ENCODE data around the gene PKN1. TPM values are rescaled to one million over a fixed set of nuclear protein-coding genes. Genes with fewer than 3 reads are reported as not detected.

Gene PKN1
- total and polyA plus RNA-seq, 9 of the 15 experiments (the other 6 are each of a cell fraction or from before 2014, with no cell fraction given), result 0.30 to 228 (median 77.5) TPM

GRCh38 chr19:14482172-14482941 lies 49.3 kb downstream of the PKN1 start (continued):
- TF ChIP-seq, protein P1, sequence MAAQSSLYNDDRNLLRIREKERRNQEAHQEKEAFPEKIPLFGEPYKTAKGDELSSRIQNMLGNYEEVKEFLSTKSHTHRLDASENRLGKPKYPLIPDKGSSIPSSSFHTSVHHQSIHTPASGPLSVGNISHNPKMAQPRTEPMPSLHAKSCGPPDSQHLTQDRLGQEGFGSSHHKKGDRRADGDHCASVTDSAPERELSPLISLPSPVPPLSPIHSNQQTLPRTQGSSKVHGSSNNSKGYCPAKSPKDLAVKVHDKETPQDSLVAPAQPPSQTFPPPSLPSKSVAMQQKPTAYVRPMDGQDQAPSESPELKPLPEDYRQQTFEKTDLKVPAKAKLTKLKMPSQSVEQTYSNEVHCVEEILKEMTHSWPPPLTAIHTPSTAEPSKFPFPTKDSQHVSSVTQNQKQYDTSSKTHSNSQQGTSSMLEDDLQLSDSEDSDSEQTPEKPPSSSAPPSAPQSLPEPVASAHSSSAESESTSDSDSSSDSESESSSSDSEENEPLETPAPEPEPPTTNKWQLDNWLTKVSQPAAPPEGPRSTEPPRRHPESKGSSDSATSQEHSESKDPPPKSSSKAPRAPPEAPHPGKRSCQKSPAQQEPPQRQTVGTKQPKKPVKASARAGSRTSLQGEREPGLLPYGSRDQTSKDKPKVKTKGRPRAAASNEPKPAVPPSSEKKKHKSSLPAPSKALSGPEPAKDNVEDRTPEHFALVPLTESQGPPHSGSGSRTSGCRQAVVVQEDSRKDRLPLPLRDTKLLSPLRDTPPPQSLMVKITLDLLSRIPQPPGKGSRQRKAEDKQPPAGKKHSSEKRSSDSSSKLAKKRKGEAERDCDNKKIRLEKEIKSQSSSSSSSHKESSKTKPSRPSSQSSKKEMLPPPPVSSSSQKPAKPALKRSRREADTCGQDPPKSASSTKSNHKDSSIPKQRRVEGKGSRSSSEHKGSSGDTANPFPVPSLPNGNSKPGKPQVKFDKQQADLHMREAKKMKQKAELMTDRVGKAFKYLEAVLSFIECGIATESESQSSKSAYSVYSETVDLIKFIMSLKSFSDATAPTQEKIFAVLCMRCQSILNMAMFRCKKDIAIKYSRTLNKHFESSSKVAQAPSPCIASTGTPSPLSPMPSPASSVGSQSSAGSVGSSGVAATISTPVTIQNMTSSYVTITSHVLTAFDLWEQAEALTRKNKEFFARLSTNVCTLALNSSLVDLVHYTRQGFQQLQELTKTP (IDR thresholded peaks at IDR 0.05; ENCODE audit: low read depth in 1 of 2, partially characterized antibody in 2 of 2), result peak in 1 of 2 experiments; percentile 91
- no peak for TF ChIP-seq STAT5A (IDR thresholded peaks at IDR 0.05; ENCODE audit: borderline replicate concordance, low read length)
- TF ChIP-seq NCOR1 (IDR thresholded peaks at IDR 0.05), result no peak
- 0 out of 2 replicates have a peak, but pooled peaks have one; percentile 15 for TF ChIP-seq CTBP1 (IDR thresholded peaks at IDR 0.05; ENCODE audit: borderline replicate concordance)
- no peak for TF ChIP-seq RBM25 (IDR thresholded peaks at IDR 0.05; ENCODE audit: low read depth, low read length, severe bottlenecking)
- TF ChIP-seq TBP (optimal IDR thresholded peaks at IDR 0.05; ENCODE audit: low read depth, low read length), result no peak
- TF ChIP-seq, protein P2, sequence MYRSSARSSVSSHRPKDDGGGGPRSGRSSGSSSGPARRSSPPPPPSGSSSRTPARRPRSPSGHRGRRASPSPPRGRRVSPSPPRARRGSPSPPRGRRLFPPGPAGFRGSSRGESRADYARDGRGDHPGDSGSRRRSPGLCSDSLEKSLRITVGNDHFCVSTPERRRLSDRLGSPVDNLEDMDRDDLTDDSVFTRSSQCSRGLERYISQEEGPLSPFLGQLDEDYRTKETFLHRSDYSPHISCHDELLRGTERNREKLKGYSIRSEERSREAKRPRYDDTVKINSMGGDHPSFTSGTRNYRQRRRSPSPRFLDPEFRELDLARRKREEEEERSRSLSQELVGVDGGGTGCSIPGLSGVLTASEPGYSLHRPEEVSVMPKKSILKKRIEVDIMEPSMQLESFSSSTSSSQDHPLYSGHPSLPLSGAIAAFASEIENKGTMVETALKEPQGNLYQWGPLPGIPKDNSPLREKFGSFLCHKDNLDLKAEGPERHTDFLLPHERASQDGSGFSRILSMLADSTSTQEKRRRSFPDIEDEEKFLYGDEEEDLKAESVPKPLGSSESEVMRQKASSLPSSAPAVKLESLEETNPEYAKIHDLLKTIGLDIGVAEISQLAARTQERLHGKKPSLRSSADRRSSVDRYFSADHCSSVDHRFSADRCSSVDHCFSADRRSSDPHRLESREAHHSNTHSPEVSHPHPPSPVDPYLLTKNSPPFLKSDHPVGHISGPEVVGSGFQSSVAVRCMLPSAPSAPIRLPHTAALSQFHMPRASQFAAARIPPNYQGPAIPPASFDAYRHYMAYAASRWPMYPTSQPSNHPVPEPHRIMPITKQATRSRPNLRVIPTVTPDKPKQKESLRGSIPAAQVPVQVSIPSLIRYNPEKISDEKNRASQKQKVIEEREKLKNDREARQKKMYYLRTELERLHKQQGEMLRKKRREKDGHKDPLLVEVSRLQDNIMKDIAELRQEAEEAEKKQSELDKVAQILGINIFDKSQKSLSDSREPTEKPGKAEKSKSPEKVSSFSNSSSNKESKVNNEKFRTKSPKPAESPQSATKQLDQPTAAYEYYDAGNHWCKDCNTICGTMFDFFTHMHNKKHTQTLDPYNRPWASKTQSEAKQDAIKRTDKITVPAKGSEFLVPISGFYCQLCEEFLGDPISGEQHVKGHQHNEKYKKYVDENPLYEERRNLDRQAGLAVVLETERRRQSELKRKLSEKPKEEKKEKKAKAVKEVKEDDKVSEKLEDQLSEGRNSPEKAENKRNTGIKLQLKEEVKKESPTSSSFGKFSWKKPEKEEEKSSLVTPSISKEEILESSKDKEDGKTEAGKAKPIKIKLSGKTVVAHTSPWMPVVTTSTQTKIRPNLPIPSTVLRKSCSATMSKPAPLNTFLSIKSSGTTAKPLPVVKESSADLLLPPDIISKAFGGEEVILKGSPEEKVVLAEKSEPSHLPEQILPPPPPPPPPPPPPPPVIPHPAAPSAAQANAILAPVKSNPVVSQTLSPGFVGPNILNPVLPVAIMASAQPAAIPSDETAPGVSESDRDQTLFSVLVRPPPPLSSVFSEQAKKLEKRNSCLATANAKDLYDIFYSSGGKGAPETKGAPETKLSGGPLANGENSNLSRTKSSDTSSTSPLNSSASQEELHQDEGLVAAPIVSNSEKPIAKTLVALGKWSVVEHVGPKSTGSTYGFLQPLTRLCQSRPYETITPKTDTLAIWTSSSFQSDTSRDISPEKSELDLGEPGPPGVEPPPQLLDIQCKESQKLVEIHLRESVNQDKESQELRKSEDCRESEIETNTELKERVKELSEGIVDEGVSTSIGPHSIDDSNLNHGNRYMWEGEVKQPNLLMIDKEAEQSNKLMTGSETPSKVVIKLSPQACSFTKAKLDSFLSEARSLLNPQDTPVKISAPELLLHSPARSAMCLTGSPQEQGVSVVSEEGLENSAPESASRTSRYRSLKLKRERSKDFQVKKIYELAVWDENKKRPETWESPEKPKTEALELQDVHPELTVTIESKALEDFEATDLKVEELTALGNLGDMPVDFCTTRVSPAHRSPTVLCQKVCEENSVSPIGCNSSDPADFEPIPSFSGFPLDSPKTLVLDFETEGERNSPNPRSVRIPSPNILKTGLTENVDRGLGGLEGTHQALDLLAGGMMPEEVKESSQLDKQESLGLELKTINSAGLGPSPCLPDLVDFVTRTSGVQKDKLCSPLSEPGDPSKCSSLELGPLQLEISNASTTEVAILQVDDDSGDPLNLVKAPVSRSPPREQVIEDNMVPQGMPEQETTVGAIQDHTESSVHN (IDR thresholded peaks at IDR 0.05; ENCODE audit: borderline replicate concordance in 1 of 2, low read depth in 1 of 2), result no peak
- 0 out of 2 replicates have a peak, but pooled peaks have one; percentile 57 for TF ChIP-seq ZNF143 (CRISPR knock-in tag; IDR thresholded peaks at IDR 0.05)
